OCI-LY7 (cell line): Measurements from ENCODE around the gene CD99.

Experiments
- CTCF ChIP-seq: fragments of 200-600 bp; sonication (generic); conservative IDR thresholded peaks from 2 replicates; pipeline ENCODE4 v1.5.1; 2014; ENCODE audit warnings: mild to moderate bottlenecking, antibody characterized with exemption, low read length, moderate library complexity, mixed read lengths
- EZH2phosphoT487 ChIP-seq: fragments of 200-600 bp; sonication (generic); IDR thresholded peaks from 2 replicates; pipeline ENCODE4 v1.6.1; 2018; ENCODE audit warnings: low read depth, borderline replicate concordance, mild to moderate bottlenecking, mixed run types, antibody characterized with exemption, low read length, moderate library complexity, mixed read lengths

GRCh38 chrX:2782778-2783177, 91.7 kb downstream of the CD99 start:
- TF ChIP-seq EZH2phosphoT487: no peak
- no peak for TF ChIP-seq CTCF
